ENCODE data around the gene E2F2. TPM values are rescaled to one million over a fixed set of nuclear protein-coding genes. Genes with fewer than 3 reads are reported as not detected.

The E2F2 gene
- total RNA-seq, 2 donors from 2014 or later: 8.2 to 32.9 TPM

DNA sequence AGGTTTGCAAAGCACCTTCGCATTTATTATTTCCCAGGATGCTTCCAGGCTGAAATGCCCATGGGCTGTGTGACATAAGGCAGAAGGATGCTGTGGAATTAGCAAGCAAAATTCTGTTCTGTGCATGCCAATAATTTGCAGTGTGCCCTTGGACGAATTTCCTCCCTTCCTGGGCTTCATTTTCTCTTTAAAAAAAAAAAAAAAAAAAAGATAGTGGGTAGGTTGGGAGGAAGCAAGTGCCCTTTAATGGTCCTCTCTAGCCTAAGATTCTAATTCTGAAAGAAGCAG is 30.7 kb upstream of the E2F2 start:
- Histone ChIP-seq H3K9ac (ENCODE audit: low read depth in 2 of 2, low read length in 2 of 2) (peak overlapping the region in 1 of 2 donors; percentile 100), H3K36me3 (no peaks in the 10 kb centered on the region), H3K27me3 (no peaks in the 10 kb centered on the region), H3K4me3 (no peak overlapping the region), H3K4me1 (peaks cover 23% of the 10 kb centered on the region), H3K27ac (peak overlapping the region; percentile 83), H3K9me3 (no peaks in the 10 kb centered on the region)
- intact Hi-C loops (cut with DNase I): no loop called here
- no peak for DNase-seq
- TF ChIP-seq, protein P1, sequence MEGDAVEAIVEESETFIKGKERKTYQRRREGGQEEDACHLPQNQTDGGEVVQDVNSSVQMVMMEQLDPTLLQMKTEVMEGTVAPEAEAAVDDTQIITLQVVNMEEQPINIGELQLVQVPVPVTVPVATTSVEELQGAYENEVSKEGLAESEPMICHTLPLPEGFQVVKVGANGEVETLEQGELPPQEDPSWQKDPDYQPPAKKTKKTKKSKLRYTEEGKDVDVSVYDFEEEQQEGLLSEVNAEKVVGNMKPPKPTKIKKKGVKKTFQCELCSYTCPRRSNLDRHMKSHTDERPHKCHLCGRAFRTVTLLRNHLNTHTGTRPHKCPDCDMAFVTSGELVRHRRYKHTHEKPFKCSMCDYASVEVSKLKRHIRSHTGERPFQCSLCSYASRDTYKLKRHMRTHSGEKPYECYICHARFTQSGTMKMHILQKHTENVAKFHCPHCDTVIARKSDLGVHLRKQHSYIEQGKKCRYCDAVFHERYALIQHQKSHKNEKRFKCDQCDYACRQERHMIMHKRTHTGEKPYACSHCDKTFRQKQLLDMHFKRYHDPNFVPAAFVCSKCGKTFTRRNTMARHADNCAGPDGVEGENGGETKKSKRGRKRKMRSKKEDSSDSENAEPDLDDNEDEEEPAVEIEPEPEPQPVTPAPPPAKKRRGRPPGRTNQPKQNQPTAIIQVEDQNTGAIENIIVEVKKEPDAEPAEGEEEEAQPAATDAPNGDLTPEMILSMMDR (IDR thresholded peaks at IDR 0.05): no peak

DNA sequence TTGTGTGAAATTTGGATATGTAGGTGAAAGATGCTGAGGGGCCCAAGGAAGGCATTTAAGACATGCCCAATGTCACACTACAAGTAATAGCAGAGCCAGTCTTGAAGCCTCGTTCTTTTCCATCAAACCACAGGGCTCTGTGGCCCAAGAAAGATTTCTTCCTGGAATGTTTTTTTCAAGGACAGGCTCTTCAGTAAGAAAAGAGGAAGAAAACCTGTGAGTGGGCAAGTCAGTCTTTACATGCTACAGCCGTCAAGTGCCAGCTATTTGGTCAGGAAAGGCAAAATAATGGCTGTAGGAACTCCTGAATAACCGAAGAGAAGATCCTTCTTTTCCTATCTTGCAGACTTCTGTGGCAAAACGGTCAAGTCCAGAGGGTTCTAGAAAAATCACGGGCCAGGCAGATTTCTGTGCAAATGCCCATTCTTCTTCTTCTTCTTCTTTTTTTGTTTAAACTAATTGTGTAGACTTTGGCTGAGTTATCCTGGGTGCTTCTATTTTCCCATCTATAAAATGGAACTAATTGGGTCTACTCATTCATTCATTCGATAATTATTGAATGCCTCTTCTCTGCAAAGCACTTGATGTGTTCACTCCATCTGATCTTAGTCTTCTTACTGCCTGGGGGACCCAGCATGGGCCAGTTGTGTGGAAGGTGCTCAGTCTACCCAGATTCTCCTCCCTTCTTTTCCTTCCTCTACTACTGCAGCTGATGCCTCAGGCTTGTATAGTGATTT is 30.2 kb upstream of the E2F2 start:
- DNase-seq: no peak
- Histone ChIP-seq H3K27me3 (no peaks in the 10 kb centered on the region), H3K9ac (ENCODE audit: low read depth in 2 of 2, low read length in 2 of 2) (peak overlapping the region in 1 of 2 donors; percentile 100), H3K27ac (peak overlapping the region; percentile 83), H3K4me1 (peaks cover 24% of the 10 kb centered on the region), H3K36me3 (no peaks in the 10 kb centered on the region), H3K4me3 (no peak overlapping the region), H3K9me3 (no peaks in the 10 kb centered on the region)
- intact Hi-C loops (cut with DNase I): no loop called here
- TF ChIP-seq, protein P1 (IDR thresholded peaks at IDR 0.05): no peak

DNA sequence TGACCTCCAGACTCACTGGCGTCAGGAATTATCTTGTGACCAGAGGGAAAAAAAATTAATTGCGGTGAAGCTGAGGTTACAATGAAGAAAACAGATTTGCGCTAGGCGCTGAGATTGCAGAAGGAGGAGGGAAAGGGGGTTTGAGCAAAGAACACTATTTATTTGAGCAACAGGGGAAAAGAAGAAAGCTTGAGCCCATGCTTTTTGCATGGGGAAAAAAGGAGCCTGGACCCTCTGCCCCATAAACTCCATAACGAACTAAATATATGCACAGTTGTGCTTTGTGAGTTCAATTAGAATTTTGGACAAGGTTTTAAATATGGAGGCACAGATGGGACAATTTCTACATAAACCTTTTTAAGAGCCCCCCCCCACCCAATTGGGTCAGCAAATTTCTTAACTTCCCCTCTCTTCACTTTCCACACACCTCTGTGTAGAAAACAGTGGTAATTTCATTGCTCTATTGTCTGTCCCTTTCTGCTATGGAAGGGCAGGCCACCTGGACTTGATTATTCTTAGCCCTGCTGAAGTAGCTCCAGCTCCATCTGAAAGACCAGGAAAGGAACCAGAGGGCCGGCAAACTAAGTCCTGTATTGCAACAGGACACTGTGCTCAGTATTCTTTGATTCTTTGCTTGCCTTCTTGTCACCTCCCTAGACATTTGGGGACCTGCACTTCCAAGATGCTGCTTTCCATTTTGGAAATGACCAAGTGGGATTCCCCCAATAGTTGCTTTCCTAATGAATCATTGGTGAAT is 29.1 kb upstream of the E2F2 start:
- H3K9me3 ChIP-seq: no peaks in the 10 kb centered on the region
- no peaks in the 10 kb centered on the region for H3K27me3 ChIP-seq
- intact Hi-C loops (cut with DNase I): no loop called here
- H3K4me1 ChIP-seq: peaks cover 29% of the 10 kb centered on the region
- H3K9ac ChIP-seq (ENCODE audit: low read depth in 2 of 2, low read length in 2 of 2): peak overlapping the region; percentile 73 to 100
- H3K27ac ChIP-seq: peak overlapping the region; percentile 91
- DNase-seq: no peak
- H3K4me3 ChIP-seq: peak overlapping the region; percentile 76
- H3K36me3 ChIP-seq: no peaks in the 10 kb centered on the region
- TF ChIP-seq, protein P1 (IDR thresholded peaks at IDR 0.05): no peak

DNA sequence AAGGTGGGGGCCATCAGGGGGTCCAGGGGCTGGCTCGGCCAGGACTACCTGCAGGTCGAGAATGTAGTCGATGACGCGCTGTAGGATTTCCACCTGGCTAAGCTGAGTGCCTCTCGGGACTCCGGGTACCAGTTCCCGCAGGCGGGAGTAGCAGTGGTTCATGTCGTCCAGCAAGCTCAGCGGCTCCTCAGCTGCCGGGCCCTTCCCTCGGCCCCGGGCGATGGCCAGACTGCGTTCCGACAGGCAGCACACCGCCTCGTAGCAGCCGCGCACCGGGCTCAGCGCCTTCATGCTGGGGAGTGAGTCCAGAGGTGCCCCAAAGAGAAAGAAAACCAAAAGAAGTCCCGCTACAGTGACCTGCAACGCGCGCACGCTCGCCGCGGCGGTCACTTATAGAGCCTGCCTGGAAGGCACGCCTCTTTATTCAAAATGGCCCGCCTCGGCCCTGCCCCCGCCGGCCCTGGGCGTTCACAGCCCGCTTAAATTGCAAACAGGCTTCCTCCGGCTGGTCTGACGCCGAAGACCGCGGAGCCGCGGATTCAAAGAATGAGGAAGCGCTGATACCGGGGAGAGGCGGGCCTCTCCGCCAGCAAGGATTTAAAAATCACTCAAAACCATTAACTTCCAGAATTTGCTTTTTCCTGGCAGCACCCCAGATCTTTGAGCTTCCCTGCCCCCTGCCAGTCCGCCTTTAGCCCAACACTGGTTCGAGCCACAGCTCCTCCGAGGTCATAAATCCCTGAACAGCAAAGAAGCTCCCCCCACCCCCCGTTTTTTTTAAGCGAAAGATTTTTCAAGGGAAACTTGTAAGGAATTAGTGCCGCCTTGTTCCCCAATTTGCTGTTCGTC is 28.3 kb upstream of the E2F2 start, which contains the start of gene ID3:
TSS of gene ID3 (minus strand) at position 366 of the 849 bp plus-strand sequence. CDS start at position 291, 75 bp downstream.
- no peaks in the 10 kb centered on the region for H3K27me3 ChIP-seq
- H3K9me3 ChIP-seq: no peaks in the 10 kb centered on the region
- intact Hi-C loops (cut with DNase I): no loop called here
- peak within 1 kb of the TSS; percentile 76 for H3K4me3 ChIP-seq
- no peaks in the 10 kb centered on the region for H3K36me3 ChIP-seq
- H3K9ac ChIP-seq (ENCODE audit: low read depth in 2 of 2, low read length in 2 of 2): peak within 1 kb of the TSS; percentile 93 to 100
- peaks cover 29% of the 10 kb centered on the region for H3K4me1 ChIP-seq
- peak within 1 kb of the TSS; percentile 91 for H3K27ac ChIP-seq
- TF ChIP-seq, protein P1 (IDR thresholded peaks at IDR 0.05): no peak
- DNase-seq: peak; percentile 99

DNA sequence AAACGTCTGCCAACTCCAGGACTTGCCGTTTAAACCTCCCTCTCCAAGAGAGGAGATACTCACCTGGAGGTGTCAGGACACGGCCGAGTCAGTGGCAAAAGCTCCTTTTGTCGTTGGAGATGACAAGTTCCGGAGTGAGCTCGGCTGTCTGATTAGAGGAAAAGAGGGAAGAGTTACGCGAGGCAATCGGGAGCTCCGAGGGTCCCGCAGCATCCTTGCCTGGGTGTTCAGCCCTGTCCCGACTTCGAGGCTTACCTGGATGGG is 27.8 kb upstream of the E2F2 start:
- no peaks in the 10 kb centered on the region for H3K27me3 ChIP-seq
- no peaks in the 10 kb centered on the region for H3K36me3 ChIP-seq
- no peak for DNase-seq
- peak overlapping the region; percentile 91 for H3K27ac ChIP-seq
- H3K4me3 ChIP-seq: peak overlapping the region; percentile 76
- H3K9ac ChIP-seq (ENCODE audit: low read depth in 2 of 2, low read length in 2 of 2): peak overlapping the region; percentile 93 to 100
- H3K4me1 ChIP-seq: peaks cover 29% of the 10 kb centered on the region
- no peaks in the 10 kb centered on the region for H3K9me3 ChIP-seq
- intact Hi-C loops (cut with DNase I): no loop called here
- TF ChIP-seq, protein P1 (IDR thresholded peaks at IDR 0.05): no peak

Data from colonic mucosa (tissue), 4 donors.